Stimulated activated CD4-positive, alpha-beta T cell treated with anti-CD3 and anti-CD28 coated beads, Interleukin-4, amount 100 ng/mL, for 4 hours (primary cell): Measurements from ENCODE around the gene RAET1E.
A peak's percentile ranks its signal among the peaks of the same experiment; 100 is the strongest.
"Not testable (repeated sequence)": the region's sequence is repeated elsewhere in the genome, so short reads cannot be mapped to it uniquely, and the experiment has no call there.

Source experiments
- DNase-seq, 2 experiments: peaks; one replicate each; pipeline ENCODE4 v3.0.0-alpha.2; 2020

Gene RAET1E

DNA sequence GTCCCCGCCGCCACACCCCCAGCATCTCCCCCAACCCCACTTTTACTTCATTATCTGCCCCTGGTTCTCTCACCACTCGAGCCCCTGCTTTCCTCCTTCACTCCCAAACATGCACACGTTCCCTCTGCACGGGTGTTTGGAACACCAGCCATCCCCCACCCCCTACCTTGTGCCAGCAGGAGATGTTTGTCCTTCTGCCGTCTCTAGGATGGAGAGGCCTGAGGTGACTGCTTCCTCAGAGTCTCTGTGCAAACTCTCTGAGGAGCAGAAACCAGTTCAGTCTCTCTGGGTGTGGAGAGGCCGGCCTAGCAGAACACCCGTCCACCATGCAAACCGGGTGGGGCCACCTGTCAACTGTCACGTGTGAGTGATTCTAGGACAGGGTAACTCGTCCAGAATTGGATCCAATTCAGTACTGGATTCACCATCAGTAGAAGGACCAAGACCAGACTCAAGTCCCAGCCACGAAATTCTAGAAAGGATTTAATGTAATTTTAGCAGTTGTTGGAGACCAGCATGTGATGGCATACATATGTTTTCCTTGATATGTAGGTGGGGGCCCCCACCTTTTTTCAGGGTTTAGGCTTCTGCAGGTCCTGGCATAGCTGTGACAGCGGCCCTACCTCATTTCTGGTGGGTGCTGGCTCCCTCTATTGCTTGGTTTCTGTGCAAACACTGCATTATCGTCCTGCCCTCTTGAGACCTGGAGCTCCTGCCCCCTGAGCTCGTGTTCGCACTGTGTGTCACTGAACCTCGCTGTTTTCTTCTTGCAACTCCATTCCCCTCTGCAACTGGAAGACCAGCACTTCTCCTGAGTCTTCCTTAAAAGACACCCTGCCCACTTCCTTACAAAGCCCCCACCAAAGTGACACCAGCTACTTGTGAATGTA is at the start of gene RAET1E:
Gene RAET1E (minus strand): TSS at position 259 of the 890 bp plus-strand sequence. CDS start 7,212 bp downstream, outside the sequence.
- DNase-seq, result no peak

DNA sequence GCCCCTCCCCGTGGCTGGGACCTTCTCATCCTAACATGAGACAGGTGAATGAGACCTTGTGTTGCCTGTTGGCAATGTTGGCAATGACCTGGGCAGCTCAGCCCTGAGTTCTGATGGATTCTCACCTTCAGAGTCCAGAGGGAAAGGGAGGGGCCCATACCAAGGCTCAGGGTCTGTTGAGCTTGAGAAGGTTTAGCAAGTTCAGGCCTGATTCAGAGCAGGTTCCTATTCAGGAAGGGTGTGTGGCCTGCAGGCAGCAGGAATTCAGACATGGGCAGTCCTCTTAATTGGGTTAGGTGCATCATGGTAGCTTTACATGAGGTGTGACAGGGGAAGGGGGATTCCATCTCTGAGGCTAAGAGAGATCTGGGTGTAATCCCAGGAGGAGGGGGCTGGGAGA is 49.6 kb upstream of the RAET1E start:
- not testable (repeated sequence) for DNase-seq

- not testable (repeated sequence) for DNase-seq
Measured at GRCh38 chr6:149946631-149947030, 48.7 kb upstream of the RAET1E start.

DNA sequence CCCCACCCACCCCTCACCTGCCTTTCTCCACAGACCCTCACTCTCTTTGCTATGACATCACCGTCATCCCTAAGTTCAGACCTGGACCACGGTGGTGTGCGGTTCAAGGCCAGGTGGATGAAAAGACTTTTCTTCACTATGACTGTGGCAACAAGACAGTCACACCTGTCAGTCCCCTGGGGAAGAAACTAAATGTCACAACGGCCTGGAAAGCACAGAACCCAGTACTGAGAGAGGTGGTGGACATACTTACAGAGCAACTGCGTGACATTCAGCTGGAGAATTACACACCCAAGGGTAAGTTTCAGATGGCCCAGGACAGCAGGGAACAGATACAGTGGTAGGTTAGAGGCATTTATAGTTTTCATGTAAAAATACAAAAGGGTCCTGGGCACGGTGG is 47.4 kb upstream of the RAET1E start:
- DNase-seq, result not testable (repeated sequence)

DNA sequence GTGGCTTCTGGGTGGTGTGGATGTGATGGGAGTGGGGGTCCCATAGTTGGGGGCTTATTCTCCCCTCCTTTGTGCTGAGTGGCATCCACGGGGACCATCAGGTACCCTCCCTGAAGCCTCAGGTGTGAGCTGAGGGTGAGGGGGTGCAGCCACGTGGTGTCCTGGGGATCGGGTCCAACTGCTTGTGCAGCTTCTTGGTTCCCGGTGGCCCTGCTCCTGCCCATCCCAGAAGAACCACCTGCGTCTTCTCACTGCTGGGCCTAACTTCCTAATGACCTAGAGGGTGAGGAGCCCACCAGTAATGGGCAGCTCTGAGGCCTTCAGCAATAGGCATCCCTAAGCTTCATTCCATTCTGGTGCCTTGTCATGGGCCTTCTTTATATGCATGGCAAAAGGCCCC is 45.4 kb upstream of the RAET1E start:
- not testable (repeated sequence) for DNase-seq

- no peak for DNase-seq
Measured at GRCh38 chr6:149942461-149942829, 44.5 kb upstream of the RAET1E start.

- DNase-seq, result peak; percentile 82 to 93
Measured at GRCh38 chr6:149941583-149942460, 43.9 kb upstream of the RAET1E start, which contains the start of gene ULBP2. Gene ULBP2 (plus strand): TSS chr6:149942014. CDS start chr6:149942073, 59 bp downstream.

DNA sequence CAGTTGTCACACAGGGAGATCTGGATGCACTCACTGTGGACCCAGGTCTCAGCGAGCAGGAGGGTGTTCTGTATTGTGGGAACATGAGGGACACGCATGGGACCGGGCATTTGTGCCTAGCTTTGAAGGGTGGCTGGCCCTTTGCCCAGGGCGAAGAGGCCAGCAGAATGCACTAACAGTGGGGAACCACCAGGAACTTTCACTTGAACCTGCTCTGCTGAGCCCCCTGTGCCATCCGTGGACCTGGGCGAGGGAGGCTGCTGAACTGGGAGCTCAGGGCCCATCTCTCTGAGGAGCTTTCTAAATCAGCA is 42.7 kb upstream of the RAET1E start:
- no peak for DNase-seq

- no peak for DNase-seq
Measured at GRCh38 chr6:149939909-149940671, 42.2 kb upstream of the RAET1E start.

DNA sequence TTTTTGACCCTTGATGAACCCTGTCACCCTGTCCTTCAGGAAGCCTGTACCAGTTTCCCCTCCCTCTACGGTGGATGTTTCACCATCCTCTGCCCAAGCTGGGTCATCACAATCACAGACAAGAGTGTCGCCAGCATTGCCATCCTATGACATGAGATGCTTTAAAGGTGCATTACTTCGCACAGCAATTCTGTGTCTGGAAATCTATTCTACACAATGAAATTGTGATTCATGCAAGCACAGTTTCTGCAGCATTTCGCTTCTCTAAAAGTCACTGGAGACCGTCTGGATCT is 41.4 kb upstream of the RAET1E start:
- DNase-seq, result no peak

DNA sequence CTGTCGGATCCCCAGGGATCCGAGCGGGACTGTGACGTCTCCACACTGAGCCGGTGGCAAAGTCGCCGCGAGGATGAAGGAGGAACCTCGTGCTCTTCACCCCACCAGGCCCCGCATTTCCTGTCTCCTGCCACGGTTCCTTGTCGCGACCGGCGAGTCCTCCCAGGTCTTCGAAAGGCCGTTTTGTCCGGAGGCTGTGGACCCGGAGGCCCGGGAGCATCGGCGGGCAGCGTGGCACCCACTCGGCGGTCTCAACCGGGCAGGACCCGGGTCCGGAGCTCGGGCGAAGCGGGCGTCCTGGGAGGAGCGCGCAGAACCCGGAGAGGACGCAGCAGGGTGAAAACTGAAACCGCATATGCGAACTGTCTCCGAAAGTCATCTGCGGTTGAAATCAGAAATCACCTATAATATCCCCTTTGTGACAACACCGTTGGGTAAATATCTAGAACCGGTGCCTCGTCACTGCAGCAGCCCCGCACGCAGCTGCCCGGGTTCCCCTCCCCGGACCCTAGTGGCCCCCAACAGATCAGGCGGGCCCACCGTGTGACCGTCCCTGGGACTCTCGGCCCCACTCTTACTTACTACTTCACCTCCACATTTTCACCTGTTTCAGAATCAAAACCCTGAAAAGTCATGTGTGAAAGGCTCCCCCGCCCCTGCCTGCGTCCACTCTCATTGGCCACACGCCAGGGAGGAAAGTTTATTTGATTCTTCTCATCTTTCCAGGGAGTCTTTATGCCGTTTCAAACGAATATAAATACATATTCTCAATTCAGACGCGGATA is 40.9 kb upstream of the RAET1E start:
- peak in 1 of 2 experiments; percentile 41 for DNase-seq

DNA sequence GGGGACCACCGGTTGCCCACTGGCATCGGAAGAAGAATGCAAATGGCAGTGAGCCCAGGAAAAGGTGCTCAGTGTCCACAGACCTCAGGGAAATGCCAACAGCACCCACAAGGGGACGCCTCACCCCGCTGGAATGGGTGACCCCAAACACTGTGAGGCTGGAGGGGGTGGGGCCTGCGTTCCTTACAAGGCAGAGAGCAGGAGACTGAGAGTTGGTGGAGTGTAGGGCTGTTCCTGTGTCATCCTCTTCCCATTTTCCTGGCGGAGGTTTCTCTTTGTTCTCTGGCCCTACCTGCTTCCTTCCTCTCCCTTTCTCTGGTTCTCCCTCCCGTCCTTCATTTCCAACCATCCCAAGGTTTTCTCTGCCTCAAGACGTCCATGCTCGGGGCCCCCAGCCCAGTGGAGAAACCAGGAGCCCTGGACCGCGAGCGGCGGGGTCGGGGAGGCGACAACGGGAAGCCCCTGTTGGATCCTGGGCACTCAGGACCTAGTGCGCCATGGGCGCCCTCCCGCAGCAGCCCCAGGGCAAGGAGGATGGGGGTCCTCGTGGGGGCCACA is 40.2 kb upstream of the RAET1E start:
- not testable (repeated sequence) for DNase-seq

- DNase-seq, result no peak
Measured at GRCh38 chr6:149936743-149937142, 38.8 kb upstream of the RAET1E start.

GRCh38 chr6:149935668-149936067 is 37.8 kb upstream of the RAET1E start:
- DNase-seq, result no peak

DNA sequence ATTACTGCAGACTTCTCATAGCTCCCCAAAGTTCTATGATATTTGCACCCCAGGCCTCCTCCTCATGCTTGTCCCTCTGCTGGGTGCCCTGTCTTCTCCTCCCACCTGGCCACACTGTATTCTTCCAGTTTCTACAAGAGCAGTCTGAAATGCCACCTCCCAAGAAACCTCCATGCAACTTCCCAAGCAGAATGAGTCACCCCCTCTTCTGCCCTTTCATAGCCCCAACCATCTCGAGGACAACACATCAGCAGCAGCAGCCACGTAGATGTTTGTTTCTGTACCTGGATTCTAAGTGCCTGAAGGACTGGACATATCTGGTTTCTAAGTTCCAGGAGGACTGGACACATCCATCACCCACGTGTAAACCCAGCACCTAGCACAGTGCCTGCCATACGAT is 37.3 kb upstream of the RAET1E start:
- no peak for DNase-seq

GRCh38 chr6:149934249-149935156 is 36.6 kb upstream of the RAET1E start:
- peak; percentile 57 to 59 for DNase-seq

DNA sequence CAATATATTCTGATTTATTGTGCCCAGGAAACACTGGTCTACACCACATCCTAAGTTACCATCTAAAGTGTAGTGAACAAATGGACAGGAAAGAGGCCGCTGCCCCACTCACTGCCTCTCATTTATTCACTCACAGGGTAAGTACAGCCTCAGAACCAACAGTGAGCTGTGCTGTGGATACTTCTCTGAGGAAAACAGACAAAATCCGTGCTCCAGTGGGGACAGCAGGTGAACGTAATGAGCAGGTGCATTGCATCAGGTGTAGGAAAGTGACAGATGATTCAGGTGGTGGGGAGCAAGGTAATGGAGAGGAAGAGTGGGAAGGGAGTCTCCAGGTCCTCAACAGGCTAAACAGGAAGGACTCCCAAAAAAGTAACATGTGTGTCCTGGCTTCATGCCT is 35.5 kb upstream of the RAET1E start:
- no peak for DNase-seq

- no peak for DNase-seq
Measured at GRCh38 chr6:149933036-149933435, 35.1 kb upstream of the RAET1E start.

DNA sequence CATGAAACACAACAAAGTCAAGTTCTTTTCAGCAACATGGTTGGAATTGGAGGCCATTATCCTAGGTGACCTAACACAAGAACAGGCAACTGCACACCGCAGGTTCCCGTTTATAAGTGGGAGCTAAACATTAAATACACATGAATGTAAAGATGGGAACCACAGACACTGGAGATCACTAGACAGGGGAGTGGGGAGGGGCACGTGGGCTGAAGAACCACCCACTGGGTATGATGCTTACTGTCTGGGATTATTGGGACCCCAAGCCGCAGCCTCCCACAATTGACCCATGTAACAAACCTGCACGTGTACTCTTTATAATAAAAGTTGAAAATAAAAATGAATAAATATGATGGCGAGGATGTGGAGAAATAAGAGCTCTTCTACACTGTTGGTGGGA is 33.6 kb upstream of the RAET1E start:
- DNase-seq, result no peak

DNA sequence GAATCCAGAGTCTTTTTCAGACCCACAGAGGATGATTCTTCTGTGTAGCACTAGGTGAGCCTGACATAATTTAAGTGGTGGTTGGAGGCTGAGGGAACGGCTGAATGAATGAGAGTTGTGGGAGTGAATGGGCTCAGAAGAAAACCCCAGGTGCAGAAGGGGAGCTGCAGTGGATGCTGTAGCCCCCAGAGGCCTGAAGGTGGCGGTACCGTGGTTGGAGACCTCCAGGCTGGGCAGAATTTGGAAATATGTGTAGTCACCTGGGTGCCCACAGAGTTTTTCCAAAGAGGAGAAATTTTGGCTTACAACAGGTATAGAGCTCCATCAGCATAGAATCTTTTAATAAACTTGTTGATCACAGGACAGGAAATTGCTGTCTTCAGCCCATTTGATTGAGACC is 31.5 kb upstream of the RAET1E start:
- no peak for DNase-seq

DNA sequence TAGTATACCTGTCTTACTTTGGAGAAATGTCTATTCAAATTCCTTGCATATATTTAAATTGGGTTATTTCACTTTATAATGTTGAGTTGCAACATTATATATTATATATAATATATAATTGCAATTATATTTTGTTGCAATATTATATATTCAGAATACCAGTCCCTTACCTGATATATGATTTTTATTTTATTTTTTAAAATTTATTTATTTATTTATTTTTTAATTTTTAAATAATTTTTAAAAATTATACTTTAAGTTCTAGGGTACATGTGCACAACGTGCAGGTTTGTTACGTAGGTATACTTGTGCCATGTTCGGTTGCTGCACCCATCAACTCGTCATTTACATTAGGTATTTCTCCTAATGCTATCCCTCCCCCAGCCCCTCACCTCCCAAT is 29.1 kb upstream of the RAET1E start:
- not testable (repeated sequence) for DNase-seq
